ENCODE results near the gene BRIP1. TPM values are rescaled to one million over a fixed set of nuclear protein-coding genes. Genes with fewer than 3 reads are reported as not detected.

Gene BRIP1
- total RNA-seq, 2 experiments from 2014 or later = 1.0 to 1.9 TPM

- Histone ChIP-seq H3K4me3 (ENCODE audit: low read length) (no peak overlapping the region), H3K9me3 (ENCODE audit: control insufficient read depth in 1 of 2, insufficient read depth in 1 of 2, low read length in 2 of 2) (no peaks in the 10 kb centered on the region), H3K27ac (ENCODE audit: low read depth in 1 of 2, low read length in 2 of 2) (no peak overlapping the region), H3K27me3 (ENCODE audit: control insufficient read depth in 1 of 2, insufficient read depth in 2 of 2, low read length in 2 of 2) (no peaks in the 10 kb centered on the region), H3K36me3 (ENCODE audit: insufficient read depth, low read length) (no peaks in the 10 kb centered on the region), H3K4me1 (ENCODE audit: insufficient read depth, low read length) (no peaks in the 10 kb centered on the region)
- ATAC-seq (ENCODE audit: poor library complexity) = no peak
- ChIA-PET CTCF (interaction anchor here (1.2 kb wide), 1 partner anchor 54 kb away, joined by 3 read pairs; no protein-coding TSS in a partner anchor), POLR2A (no interaction called here)
- intact Hi-C loops (cut with DNase I, micrococcal nuclease) = no loop called here
- H3K36me3 Mint-ChIP-seq (ENCODE audit: low read depth) = no peaks in the 10 kb centered on the region
- no peak overlapping the region for H3K4me3 Mint-ChIP-seq
- H3K27me3 Mint-ChIP-seq = peaks cover 14% of the 10 kb centered on the region
- H3K27ac Mint-ChIP-seq = no peak overlapping the region
- H3K9me3 Mint-ChIP-seq = peaks cover 3% of the 10 kb centered on the region
- DNase-seq = no peak
- TF ChIP-seq CTCF (IDR thresholded peaks at IDR 0.05) = no peak
- H3K4me1 Mint-ChIP-seq (ENCODE audit: low read depth) = no peaks in the 10 kb centered on the region
These were observed 203.9 kb downstream of the BRIP1 start for GRCh38 chr17:61659437-61659836.

GRCh38 chr17:61658183-61658582 is 205.1 kb downstream of the BRIP1 start:
- Mint-ChIP-seq H3K27ac (no peak overlapping the region), H3K4me1 (ENCODE audit: low read depth) (no peaks in the 10 kb centered on the region), H3K4me3 (no peak overlapping the region), H3K27me3 (peaks cover 14% of the 10 kb centered on the region), H3K36me3 (ENCODE audit: low read depth) (no peaks in the 10 kb centered on the region), H3K9me3 (peaks cover 6% of the 10 kb centered on the region)
- ATAC-seq (ENCODE audit: poor library complexity) (no peak), DNase-seq (no peak)
- POLR2A ChIA-PET = no interaction called here
- CTCF ChIA-PET = no interaction called here
- Histone ChIP-seq H3K27ac (ENCODE audit: low read depth in 1 of 2, low read length in 2 of 2) (no peak overlapping the region), H3K9me3 (ENCODE audit: control insufficient read depth in 1 of 2, insufficient read depth in 1 of 2, low read length in 2 of 2) (peaks cover 0 to 8% of the 10 kb centered on the region in 2 experiments), H3K4me3 (ENCODE audit: low read length) (no peak overlapping the region), H3K27me3 (ENCODE audit: control insufficient read depth in 1 of 2, insufficient read depth in 2 of 2, low read length in 2 of 2) (no peaks in the 10 kb centered on the region), H3K36me3 (ENCODE audit: insufficient read depth, low read length) (no peaks in the 10 kb centered on the region), H3K4me1 (ENCODE audit: insufficient read depth, low read length) (no peaks in the 10 kb centered on the region)
- no peak for TF ChIP-seq CTCF (IDR thresholded peaks at IDR 0.05)
- intact Hi-C loops (cut with DNase I, micrococcal nuclease) = no loop called here

GRCh38 chr17:61657338-61657737 is 206.0 kb downstream of the BRIP1 start:
- no peaks in the 10 kb centered on the region for H3K36me3 ChIP-seq (ENCODE audit: insufficient read depth, low read length)
- intact Hi-C loops (cut with DNase I, micrococcal nuclease) = no loop called here
- H3K4me3 ChIP-seq (ENCODE audit: low read length) = no peak overlapping the region
- no peaks in the 10 kb centered on the region for H3K36me3 Mint-ChIP-seq (ENCODE audit: low read depth)
- no peaks in the 10 kb centered on the region for H3K4me1 ChIP-seq (ENCODE audit: insufficient read depth, low read length)
- TF ChIP-seq CTCF (IDR thresholded peaks at IDR 0.05) = no peak
- no peaks in the 10 kb centered on the region for H3K4me1 Mint-ChIP-seq (ENCODE audit: low read depth)
- peaks cover 4 to 8% of the 10 kb centered on the region in 2 experiments for H3K9me3 ChIP-seq (ENCODE audit: control insufficient read depth in 1 of 2, insufficient read depth in 1 of 2, low read length in 2 of 2)
- no peak overlapping the region for H3K27ac ChIP-seq (ENCODE audit: low read depth in 1 of 2, low read length in 2 of 2)
- DNase-seq (no peak), ATAC-seq (ENCODE audit: poor library complexity) (no peak)
- H3K27ac Mint-ChIP-seq = no peak overlapping the region
- ChIA-PET CTCF (no interaction called here), POLR2A (no interaction called here)
- H3K4me3 Mint-ChIP-seq = no peak overlapping the region
- peaks cover 13% of the 10 kb centered on the region for H3K27me3 Mint-ChIP-seq
- no peaks in the 10 kb centered on the region for H3K27me3 ChIP-seq (ENCODE audit: control insufficient read depth in 1 of 2, insufficient read depth in 2 of 2, low read length in 2 of 2)
- peaks cover 6% of the 10 kb centered on the region for H3K9me3 Mint-ChIP-seq

Data from CD4-positive, alpha-beta T cell (primary cell).